Right renal cortex interstitium (tissue), 3 donors: ENCODE data around the gene ABCG1. TPM values are rescaled to one million over a fixed set of nuclear protein-coding genes. Genes with fewer than 3 reads are reported as not detected.

Experiments used
- DNase-seq, 3 donors: peaks; one replicate each; pipeline ENCODE4 v3.0.0-alpha.2; 2013; ENCODE audit warnings: low read depth in 3 of 3, low spot score in 2 of 3
- polyA plus RNA-seq, 3 donors: library from polyadenylated mRNA; unstranded; fragments of 120-200 nt; gene quantifications; one replicate each; pipeline ENCODE4 v1.2.1, GENCODE V29; 2013; ENCODE audit not compliant: insufficient read length in 3 of 3

ABCG1 gene
- polyA plus RNA-seq, 3 donors = 8.7 to 11.3 (median 9.8) TPM

DNA sequence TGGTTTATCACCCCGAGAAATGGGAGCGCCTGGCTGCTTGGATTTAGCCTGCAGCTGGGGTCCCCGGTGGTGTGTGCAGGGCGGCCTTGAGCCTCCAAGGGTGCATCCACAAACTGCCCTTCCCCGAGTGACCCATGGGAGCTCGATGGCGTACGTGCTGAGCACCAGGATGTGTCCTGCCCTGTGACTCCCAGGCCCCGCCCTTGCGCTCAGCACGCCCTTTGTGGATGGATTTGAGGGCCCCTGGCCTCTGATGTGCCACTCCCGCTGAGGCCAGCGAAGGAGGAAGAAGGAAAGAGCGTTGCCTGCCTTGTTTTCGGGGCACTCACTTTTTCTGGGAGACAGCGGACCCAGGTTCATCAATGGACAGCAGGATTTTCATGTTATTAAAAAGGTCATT is 98.0 kb downstream of the ABCG1 start:
- DNase-seq = no peak

DNA sequence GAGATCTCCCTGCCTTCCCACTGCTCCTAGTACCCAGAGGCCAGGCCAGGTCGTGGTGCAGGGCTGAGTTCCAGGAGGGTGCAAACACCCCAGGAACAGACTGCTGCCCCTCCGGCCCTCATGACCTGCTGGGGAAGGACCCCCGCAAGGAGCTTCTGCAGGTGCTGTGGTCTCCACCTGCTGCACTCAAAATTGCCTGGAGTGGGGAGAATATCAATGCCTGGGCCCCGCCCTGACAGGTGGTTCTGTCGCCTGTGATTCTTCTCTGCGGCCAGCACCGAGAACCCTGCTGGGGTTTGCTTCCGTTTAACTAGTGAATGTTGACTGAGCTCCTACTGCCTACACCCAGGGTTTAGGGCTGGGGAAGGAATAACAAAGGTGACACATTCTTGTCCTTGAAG is 98.4 kb downstream of the ABCG1 start:
- no peak for DNase-seq

DNA sequence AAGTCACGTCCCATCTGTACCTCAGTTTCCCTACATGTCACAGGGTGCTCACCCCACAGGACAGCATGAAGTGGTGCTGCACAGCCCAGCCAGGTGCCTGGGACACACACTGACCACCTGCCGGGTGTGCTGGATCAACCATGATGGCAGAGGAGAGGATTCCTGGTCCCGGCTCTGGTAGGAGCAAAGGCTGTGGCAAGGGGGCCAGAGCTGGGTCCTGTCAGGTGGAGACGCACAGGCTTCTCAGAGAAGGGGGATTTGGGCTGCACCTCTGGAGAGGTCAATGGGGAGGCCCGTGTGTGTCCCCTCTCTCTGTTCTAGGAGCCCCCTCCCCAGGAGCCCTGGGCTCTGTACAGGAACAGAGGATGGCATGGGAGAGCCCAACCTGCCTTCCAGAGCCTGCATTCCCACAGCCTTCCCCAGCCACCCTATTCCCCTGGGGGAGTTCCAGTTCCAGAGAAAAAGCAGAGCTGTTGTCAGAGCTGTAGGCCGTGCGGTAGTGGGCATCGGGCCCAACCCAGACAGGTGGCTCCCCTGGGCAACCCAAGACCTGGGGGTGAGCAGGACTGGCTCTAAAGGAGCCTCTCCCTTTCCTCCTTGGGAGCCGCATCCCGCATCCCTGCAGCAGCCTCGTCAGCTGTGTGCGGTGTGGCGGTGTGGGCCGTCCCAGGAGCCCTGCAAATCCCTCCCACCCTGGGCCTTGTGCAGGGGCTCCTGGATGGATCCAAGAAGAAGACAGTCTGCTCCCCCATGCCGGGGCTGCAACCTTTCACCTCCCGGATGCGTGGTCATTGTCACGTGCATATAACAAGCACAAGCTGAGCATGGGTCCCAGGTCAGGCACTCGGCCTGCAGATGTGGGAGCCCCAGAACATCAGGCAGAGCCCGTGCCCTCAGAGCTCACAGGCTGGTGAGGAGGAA is 99.1 kb downstream of the ABCG1 start:
- DNase-seq = no peak

DNA sequence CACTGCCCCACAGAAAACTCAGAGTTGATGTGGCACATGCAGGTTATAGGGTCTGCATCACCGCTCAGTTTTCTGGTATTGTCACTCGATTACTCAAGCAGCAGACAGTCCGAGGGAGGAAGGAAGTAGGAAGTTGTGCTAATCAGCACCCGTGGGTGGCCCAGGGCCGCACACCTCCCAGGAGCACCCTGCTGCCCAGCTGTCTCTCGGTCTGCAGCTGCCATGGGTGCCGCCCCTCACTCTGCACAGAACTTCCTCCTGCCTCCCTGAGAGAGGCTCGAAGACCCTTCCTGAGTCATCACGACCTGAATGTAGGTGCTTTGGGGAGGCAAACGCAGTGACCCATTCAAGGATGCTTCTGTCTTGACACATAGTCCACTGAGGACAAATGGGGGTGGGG is 100.4 kb downstream of the ABCG1 start:
- no peak for DNase-seq

DNA sequence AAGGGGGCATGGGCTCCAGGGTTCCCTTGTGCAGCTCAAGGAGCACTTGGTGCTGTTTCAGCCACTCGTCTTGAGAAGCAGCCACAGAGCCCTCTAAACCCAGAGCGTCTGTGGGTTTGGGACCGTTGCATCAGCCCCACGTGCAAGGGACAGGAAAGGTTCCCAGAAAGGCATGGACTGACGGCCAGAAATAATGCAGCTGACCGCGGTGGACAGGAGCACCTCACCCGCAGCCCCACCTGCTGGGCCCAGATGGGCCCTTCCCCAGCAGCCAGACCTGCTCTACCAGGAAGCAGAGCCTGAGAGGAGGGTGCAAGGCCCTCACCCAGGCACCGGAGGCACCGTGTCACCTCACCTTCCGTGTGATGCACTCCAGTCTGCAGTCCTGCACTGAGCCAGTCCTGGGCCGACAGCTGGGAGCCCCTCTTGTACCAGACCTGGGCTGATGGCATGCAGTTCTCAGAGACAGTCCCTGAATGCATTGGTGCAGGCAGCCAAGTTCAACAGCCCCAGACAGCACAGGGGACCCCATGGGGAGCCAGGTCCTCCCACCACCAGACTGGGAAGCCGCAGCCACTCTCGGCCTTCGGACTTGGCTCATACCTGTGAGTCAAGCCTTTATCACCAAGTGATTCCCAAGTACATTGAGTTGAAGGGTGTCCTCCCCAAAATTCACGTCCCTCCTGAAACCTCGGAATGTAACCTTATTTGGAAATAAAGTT is 101.1 kb downstream of the ABCG1 start:
- DNase-seq = no peak

DNA sequence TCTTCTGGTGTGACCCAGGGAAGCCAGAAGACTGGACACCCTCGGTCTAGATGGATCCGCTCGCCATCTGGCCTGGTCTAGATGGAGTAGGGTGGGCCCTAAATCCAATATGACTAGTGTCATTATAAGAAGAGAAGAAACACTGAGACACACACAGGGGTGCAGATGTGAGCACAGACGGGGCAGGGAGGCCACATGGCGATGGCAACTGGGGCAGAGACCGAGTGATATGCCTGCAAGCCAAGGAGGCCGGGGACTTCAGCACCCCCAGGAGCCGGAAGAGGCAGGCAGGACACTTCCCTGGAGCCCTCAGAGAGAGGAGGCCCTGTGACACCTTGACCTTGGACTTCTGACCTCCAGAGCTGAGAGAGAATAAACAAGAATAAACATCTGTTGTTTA is 101.9 kb downstream of the ABCG1 start:
- no peak for DNase-seq

DNA sequence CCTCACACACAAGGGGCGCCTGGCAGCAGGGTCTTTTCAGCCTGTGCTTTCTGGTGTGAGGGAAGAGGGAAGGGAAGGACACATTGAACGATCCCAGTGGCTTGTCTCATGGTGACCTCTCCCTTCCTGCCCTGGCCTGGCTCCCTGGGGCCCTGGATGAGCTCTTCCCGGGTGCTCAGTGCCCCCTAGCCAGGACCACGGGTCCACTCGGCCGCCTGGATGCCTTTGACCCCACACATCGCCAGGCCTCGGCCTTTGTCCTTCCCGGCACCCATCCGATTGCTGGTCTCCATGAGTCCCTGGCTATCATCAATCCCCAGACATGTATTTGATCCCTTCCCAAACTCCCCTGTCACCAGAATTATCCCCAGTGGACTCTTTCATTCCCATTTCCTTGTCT is 102.3 kb downstream of the ABCG1 start:
- DNase-seq = no peak

DNA sequence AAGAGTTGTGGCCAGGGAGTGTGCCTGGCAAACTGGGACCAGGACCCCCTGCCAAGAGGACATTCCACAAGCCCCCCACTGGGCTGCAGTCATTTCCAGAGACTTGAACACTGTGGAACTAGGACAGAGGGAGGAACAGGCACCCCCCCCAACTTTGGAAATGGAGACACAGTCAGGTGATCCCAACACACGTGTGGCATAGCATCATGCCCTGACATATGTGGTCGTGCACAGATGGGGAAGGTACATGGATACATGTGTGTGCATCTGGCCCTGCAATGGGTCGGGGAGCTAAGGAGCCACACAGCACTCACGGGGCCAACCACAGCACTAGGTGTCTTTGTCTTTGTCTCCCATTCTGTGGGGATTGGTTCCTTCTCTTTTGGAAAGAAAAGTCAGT is 102.9 kb downstream of the ABCG1 start:
- DNase-seq = no peak

DNA sequence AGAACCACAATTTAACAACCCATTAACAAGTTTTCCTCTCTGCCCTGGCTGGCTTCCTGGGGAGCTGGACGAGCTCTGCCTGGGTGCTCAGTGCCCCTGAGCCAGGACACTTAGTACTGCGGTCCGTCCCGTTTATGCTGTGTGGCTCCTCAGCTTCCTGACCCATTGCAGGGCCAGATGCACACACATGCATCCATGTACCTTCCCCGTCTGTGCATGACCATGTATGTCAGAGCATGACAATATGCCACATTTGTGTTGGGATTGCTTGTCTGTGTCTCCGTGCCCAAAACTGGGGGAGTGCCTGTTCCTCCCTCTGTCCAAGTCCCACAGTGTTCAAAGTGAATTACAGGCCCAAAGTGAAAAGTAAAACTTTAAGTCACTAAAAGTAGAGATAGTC is 106.0 kb downstream of the ABCG1 start:
- no peak for DNase-seq

DNA sequence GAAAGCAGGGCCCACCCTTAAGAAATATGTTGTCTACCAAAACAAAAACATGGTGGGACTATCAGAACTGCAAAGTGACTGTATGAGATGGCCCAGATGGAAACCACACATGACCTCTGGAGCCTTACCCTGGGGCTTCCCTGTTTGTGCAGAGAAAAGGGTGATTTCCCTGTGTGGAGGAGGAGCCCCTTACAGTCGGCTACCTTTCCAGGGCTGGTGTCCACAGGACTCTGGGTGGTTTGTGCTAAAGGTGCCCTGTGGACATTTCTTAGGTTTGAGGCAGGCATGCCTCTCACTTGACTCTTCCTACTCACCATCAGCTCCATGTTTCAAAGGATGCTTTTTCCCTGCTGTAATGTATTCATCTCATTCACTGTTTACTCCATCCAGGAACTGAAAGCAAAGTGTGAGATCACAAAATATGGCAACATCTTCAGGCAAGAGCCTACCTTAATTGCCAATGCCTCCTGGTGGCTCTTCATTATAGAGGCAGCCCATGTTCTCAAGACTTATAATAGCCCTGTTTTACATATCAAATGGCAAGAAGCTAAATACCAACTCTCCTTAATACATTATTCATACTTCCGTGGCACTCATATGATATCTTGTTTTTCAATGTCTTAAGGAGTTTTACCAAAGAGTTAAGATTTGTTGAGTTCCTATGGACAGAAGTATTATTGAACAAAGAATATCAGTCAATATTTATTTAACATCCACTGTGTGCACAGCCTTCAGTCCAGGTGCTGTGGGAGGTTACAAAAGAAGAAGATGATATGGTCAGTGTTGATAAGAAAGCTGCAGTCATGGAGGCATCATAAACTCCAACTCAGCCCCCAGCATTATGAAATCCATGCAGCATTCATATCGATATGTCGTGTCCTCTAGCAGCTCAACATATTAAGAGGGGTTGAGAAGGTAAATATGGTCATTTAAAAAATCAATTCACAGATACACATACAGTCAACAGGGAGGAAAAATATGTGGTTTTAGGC is 111.7 kb downstream of the ABCG1 start:
- no peak for DNase-seq

DNA sequence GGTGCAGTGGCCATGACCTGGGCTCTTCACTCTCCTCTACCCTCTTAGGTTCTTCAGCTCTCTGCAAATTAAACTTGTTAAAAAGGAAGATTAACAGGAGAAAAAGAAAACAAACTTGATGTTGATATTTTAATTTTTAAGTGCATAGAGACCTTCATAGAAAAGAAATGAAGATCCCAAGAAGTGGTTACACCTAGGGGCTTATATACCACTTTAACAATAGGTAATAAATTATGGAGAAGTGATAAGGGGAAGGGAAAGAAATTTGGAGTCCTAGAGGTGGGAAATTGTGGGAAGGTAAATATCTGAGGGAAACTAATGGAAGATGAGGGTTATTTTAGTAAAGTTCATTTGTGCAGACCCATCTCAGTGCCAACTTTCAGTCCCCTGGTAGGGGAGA is 112.7 kb downstream of the ABCG1 start:
- DNase-seq = no peak

DNA sequence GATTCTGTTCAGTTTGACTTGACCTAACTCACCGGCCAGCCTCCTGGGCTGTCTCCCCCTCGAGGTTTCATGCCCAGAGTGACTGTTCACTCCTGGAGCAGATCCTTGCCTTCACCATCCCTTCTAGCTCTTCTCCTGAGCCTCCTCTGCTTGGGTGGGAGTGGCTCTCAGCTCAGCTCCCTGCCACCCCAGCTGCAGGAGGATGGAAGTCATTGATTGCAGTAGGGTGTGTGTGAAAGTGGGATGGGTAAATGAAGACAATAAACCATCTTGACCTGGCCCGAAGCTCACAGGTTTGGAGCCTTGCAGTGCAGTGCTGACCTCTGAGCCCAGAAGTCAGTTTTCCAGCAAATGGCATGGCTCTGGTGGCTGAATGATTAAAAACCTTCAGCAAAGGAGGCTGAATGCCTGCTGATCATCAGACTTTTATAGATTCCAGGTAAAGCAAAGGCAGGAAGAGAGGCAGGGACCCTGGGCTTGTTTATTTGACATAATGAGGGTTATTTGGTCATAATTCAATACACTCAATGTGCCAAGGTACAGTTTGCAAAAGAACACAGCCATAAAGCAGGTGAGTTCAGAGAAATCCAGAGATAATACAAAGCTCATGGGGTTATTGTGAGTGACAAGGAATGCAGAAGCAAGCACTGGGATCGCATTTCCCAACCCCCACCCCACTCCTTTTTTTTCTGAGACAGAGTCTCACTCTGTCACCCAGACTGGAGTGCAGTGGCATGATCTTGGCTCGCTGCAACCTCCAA is 113.8 kb downstream of the ABCG1 start:
- no peak for DNase-seq

DNA sequence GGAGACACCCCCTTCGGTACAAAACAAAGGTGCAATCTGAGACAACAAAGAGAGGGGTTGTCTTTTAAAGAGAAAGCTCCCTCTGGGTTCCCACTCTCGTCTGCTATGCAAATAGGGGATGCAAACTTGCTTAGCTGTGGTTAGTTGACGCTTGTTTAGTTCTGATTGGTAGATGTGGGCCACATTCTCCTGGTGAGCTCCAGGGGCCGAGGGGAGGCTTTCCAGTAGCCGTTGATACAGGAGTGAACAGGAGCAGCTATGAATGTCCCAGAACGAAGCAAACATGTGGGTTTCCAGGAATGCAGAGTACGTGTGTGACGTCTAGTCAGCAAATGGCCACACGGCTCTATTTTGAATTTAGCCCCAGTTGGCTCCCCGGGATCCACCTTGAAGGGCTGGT is 117.1 kb downstream of the ABCG1 start:
- no peak for DNase-seq

DNA sequence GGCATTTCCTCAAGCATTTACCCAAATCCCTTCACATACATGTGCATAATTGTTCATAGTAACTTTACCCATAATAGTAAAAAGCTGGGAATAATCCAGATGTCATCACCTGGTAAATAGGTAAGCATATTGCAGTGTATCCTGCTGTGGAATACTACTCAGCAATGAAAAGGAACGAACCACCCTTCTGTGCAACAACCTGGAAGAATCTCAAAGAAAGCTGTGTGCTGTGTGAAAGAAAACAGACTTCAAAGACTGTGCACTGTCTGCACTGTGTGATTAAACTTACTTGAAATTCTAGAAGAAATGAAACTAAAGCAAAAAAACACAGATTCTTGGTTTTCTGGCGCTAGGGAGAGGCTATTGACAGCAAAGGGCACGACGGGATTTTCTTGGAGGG is 118.3 kb downstream of the ABCG1 start:
- no peak for DNase-seq

DNA sequence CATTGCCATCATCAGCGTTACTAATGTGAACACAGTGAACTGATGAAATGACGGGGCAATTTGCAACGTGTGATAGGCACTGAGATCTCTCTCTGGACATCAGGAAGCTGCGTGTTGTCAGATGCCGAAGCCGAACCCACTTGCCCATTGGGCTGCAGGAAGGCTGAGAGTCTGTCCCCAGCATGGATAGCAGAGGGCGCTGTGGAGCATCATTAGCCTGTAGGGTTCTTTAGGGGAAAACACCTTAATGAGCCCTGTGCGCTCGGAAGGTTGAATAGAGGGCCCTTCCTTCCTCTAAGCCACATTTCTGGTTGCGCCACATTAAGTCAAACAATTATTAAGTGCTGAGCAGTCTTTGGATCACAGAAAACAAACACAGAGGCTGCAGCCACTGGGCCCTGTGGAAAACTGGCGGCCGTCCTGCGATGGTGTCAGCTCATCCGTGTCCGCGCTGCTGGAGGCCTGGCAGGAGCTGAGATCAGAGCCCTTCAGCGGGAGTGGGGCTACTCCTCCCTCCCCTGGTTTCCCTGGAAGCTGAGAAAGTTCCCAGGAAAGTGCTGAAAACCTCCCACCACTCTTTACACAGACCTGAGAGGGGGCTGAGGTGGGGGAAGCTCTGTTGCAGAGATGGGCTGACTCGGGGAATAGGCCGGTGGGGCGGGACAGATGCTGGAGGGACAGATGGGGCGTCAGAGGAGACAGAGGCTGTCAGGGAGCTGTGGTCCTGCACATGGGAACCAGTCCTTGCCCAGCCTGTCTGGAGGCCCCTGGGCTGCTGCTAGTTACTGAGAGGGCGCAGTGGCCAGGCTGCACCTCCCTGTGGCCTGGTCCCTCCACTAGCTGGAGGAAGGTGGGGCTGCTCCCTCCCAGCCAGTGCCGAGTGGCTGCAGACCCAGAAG is 119.1 kb downstream of the ABCG1 start:
- peak; percentile 67 to 73 (median 68) for DNase-seq

DNA sequence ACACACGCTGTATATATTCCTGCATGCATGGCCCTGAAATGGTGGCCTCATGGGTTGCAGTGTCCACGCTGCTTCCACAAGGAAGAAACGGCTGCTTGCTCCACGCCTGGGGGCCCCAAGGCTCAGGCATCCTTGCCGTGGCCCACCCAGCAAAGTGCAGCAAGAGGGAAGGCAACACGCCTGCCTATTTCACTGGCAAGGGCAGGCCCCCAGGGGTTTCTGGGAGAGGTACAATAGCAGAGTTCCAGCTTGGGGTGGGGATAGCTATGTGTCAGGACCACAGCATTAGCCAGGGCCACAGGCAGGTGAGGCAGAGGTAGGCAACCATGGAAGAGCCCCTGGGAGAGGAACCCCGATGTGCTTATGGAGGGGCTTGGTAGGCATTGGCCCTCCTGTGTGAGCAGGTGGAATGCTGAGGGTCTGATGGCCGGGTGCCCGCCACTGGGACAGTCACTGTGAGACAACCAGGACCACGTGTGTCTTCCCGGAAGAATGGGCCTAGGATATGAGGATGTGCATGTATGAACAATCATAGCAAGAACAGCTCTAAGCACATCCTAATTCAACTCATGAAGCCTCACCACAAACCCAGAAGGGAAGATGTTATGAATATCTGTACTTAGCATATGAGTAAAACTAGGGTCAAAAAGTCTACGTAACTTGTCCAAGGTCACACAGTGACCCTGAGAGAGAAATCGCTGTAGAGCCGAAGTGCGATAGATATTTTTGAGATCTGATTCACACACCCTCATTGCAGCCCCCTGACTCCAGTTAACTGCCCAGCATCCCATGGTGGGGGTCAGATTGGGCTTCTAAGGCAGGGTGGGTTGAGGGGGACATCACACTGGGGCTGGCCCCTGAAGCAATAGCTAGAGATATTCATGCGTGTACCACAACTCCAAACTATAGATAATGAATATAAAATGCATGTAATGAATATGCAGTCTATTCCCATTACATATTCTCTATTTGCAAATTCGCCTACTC is 120.1 kb downstream of the ABCG1 start:
- no peak for DNase-seq

DNA sequence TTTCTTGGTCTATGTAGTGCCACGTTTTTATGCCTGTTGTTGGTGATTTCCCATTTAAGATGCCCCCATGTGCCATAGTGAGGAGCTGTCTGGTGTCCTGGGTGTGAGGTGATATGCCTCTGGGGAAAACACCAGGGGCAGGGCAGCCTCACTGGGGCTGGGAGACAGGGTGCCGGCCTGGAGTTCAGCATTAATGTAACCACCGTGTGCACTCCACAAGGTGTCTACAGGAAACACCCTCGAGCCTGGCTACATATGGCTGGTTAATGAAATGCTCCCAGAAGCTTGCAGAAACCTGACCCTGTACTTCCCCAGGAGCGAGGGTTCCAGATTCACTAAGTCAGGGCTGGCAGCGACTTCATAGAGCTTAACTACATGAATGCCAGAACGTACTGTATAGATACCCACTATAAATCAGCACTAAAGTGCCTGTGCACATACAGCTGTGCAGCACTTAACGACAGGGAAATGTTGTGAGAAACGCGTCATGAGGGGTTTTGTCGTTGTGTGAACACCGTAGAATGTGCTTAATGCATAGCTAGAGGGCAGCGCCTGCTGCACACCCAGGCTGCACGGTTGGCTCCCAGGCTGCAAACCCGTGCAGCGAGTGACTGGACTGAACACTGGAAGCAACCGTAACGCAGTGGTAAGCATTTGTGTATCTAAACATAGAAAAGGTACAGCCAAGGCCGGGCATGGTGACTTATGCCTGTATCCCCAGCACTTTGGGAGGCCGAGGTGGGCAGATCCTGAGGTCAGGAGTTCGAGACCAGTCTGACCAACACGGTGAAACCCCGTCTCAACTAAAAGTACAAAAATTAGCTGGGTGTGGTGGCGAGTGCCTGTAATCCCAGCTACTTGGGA is 121.5 kb downstream of the ABCG1 start:
- no peak for DNase-seq
